Common myeloid progenitor, CD34-positive (primary cell): ENCODE results near the gene OPCML.

ENCODE experiments used
- CTCF ChIA-PET: fragments of 350-600 bp; sonication (Branson Sonifier 250); formaldehyde crosslinking; loops from one replicate; lab custom pipeline; 2021; ENCODE audit warnings: antibody characterized with exemption; lab: Charles Lee
- POLR2A ChIA-PET: fragments of 350-600 bp; sonication (Branson Sonifier 250); formaldehyde crosslinking; loops from one replicate; lab custom pipeline; 2021; ENCODE audit warnings: antibody characterized with exemption; lab: Charles Lee
- DNase-seq, 3 donors: peaks; one replicate each; pipeline versions ENCODE4 v3.0.0 to v3.0.0-alpha.2; 2013
- H3K27ac ChIP-seq, 2 experiments: 1 replicate in 1 of 2; 2 replicates in 1 of 2; pipeline ENCODE4 v1.7.0; 2013; ENCODE audit warnings: inconsistent platforms in 2 of 2, low read length in 2 of 2, mild to moderate bottlenecking in 2 of 2, low read depth in 1 of 2, moderate library complexity in 1 of 2; ENCODE audit not compliant: severe bottlenecking in 2 of 2, insufficient read depth in 1 of 2, poor library complexity in 1 of 2
- H3K27me3 ChIP-seq, 5 experiments: replicated peaks in 2 of 5; 1 replicate in 3 of 5; 2 replicates in 2 of 5; pipeline versions ENCODE4 v1.6.1 to v1.7.0; 2013; ENCODE audit warnings: low read length in 4 of 5, mild to moderate bottlenecking in 2 of 5, moderate library complexity in 2 of 5, inconsistent platforms in 1 of 5; ENCODE audit not compliant: insufficient read depth in 5 of 5, control insufficient read depth in 4 of 5
- H3K36me3 ChIP-seq, 4 experiments: 1 replicate in 2 of 4; 2 replicates in 2 of 4; pipeline versions ENCODE4 v1.6.1 to v1.7.0; 2013; ENCODE audit warnings: low read length in 3 of 4, control low read depth in 1 of 4, mild to moderate bottlenecking in 1 of 4; ENCODE audit not compliant: control insufficient read depth in 4 of 4, insufficient read depth in 4 of 4
- H3K4me1 ChIP-seq, 4 experiments: 1 replicate in 3 of 4; 2 replicates in 1 of 4; pipeline versions ENCODE4 v1.6.1 to v1.7.1; 2013; ENCODE audit warnings: low read length in 3 of 4, mild to moderate bottlenecking in 3 of 4, control low read depth in 1 of 4, inconsistent platforms in 1 of 4, moderate library complexity in 1 of 4; ENCODE audit not compliant: control insufficient read depth in 4 of 4, insufficient read depth in 4 of 4; ENCODE audit errors: control extremely low read depth in 1 of 4
- H3K4me3 ChIP-seq, 7 experiments: 1 replicate in 4 of 7; 2 replicates in 3 of 7; pipeline versions ENCODE4 v1.5.1 to v1.7.0; 2013; ENCODE audit warnings: mild to moderate bottlenecking in 7 of 7, low read length in 6 of 7, moderate library complexity in 6 of 7, inconsistent platforms in 2 of 7, low read depth in 2 of 7, control low read depth in 1 of 7; ENCODE audit not compliant: insufficient read depth in 4 of 7, control insufficient read depth in 1 of 7; ENCODE audit errors: extremely low read depth in 1 of 7
- H3K9me3 ChIP-seq, 5 experiments: 1 replicate in 4 of 5; 2 replicates in 1 of 5; pipeline versions ENCODE4 v1.6.1 to v1.7.1; 2013; ENCODE audit warnings: low read length in 4 of 5, mild to moderate bottlenecking in 2 of 5, inconsistent platforms in 1 of 5, low read depth in 1 of 5, moderate library complexity in 1 of 5; ENCODE audit not compliant: control insufficient read depth in 4 of 5, insufficient read depth in 2 of 5; ENCODE audit errors: control extremely low read depth in 1 of 5
- WGBS: methylation state at CpG from one replicate; pipeline ENCODE4 v1.1.5; 2013; ENCODE audit not compliant: insufficient coverage; 5-methylcytosine and 5-hydroxymethylcytosine counted together

Gene OPCML

GRCh38 chr11:133081020-133081419 is 451.3 kb downstream of the OPCML start:
- H3K36me3 ChIP-seq, result no peaks in the 10 kb centered on the region
- H3K27me3 ChIP-seq, result peaks cover 8 to 57% (median 20%) of the 10 kb centered on the region in 5 experiments
- ChIA-PET CTCF (interaction anchor here (0.9 to 8.2 kb wide), 5 partner anchors 53 to 755 kb away, joined by 3 to 69 read pairs (median 6); no protein-coding TSS in a partner anchor), POLR2A (no interaction called here)
- no peak for DNase-seq
- no peak overlapping the region for H3K4me3 ChIP-seq
- 88% methylated on average over 7 of the region's 9 CpGs for WGBS
- H3K9me3 ChIP-seq, result no peaks in the 10 kb centered on the region
- no peak overlapping the region for H3K27ac ChIP-seq
- peaks cover 0 to 9% (median 4%) of the 10 kb centered on the region in 4 experiments for H3K4me1 ChIP-seq

DNA sequence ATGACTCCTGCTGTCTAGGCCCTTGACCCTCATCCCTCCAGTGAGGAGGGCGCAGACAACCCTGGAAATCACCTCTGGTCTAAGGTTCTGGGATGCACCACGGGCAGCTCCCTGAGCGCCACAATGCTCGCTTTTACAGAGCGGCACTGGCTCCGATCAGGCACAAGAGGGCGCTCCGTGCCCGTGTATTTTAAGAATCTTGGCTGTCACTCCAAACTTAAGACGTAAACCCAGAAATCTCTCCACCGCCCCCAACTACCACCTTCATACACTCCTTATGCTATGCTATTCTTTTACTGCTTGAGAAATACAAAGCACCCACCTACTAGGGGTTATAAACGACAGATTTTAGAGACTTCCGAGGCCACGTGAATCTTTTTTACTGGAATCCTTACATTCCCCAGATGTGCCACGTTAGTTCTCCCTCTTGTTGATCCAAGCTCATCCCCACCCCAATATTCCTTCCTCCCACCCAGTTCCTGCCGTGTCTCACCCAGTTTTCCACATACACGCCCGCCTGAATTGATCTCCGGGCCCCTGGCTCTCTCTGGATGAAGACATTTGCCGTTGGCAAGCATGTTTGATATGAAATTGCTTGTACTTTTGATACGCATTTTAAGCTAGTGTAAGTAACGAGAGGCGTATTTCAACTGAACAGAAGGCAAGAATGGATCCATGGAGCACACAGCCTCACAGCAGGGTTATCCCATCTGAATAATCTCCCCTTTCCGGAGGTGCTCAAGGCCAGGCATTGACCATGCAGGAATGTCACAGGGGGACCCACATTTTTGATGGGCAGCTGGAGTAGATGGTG is 453.5 kb downstream of the OPCML start:
- Histone ChIP-seq H3K4me1 (peaks cover 0 to 9% (median 4%) of the 10 kb centered on the region in 4 experiments), H3K27me3 (peaks cover 2 to 47% (median 14%) of the 10 kb centered on the region in 5 experiments), H3K9me3 (no peaks in the 10 kb centered on the region), H3K36me3 (no peaks in the 10 kb centered on the region), H3K4me3 (no peak overlapping the region), H3K27ac (no peak overlapping the region)
- POLR2A ChIA-PET, result no interaction called here
- 39% methylated on average over 22 of the region's 24 CpGs for WGBS
- peak; percentile 48 to 74 (median 67) for DNase-seq
- CTCF ChIA-PET, result interaction anchor here (0.7 to 8.2 kb wide), 9 partner anchors 8 to 757 kb away, joined by 3 to 69 read pairs (median 4); no protein-coding TSS in a partner anchor

DNA sequence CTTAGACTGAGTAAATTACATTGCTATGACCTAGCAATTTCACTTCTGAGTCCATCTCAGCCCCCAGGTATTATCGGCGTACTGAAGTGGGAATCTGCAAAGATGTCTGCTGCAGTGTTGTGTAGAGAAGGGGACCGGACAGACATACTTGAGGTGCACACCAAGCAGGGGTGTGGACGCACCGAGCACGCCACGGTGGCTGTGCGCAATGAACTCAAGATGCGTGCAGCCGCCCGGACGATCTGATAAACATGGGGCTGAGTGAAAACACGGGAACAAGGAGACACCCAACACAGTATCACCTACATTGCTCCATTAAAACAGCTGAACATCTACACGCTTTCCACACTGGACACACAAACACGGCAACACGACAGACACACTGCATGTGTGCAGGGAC is 454.3 kb downstream of the OPCML start:
- no peak for DNase-seq
- 100% methylated on average over 5 of the region's 16 CpGs for WGBS
- H3K4me1 ChIP-seq, result peaks cover 0 to 2% (median 1%) of the 10 kb centered on the region in 4 experiments
- CTCF ChIA-PET, result interaction anchor here (1.1 to 8.2 kb wide), 3 partner anchors 14 to 758 kb away, joined by 3 to 69 read pairs (median 24); no protein-coding TSS in a partner anchor
- no peak overlapping the region for H3K4me3 ChIP-seq
- POLR2A ChIA-PET, result no interaction called here
- H3K27me3 ChIP-seq, result peaks cover 2 to 44% (median 14%) of the 10 kb centered on the region in 5 experiments
- H3K9me3 ChIP-seq, result no peaks in the 10 kb centered on the region
- H3K27ac ChIP-seq, result no peak overlapping the region
- H3K36me3 ChIP-seq, result no peaks in the 10 kb centered on the region

DNA sequence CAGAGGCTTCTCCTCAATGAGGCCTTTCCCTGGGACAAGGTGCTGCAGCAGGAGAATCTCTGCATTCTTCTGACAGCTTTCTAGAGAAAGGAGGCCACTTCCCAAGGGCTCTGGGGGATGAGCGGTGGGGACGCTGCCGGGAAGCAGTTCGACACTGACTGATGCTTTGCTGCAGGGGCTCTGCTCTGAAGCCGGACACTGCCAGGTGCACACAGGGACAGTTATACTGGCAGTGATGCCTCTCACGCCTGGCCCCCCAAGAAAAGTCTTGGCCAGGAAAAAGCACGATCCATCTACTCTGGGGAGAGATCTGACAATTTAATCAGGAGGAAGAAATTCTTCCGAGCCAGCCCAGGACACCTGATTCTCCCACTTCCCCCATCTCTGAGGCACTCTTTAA is 456.9 kb downstream of the OPCML start:
- peaks cover 2 to 41% (median 14%) of the 10 kb centered on the region in 5 experiments for H3K27me3 ChIP-seq
- H3K4me3 ChIP-seq, result no peak overlapping the region
- WGBS, result 89% methylated on average over 8 of the region's 8 CpGs
- ChIA-PET POLR2A (no interaction called here), CTCF (interaction anchor here (1.1 kb wide), 1 partner anchor 757 kb away, joined by 3 read pairs; no protein-coding TSS in a partner anchor)
- no peaks in the 10 kb centered on the region for H3K9me3 ChIP-seq
- no peak for DNase-seq
- no peaks in the 10 kb centered on the region for H3K4me1 ChIP-seq
- H3K27ac ChIP-seq, result no peak overlapping the region
- no peaks in the 10 kb centered on the region for H3K36me3 ChIP-seq

GRCh38 chr11:133072858-133073582 is 459.3 kb downstream of the OPCML start:
- ChIA-PET CTCF (interaction anchor here (0.6 to 1.7 kb wide), 4 partner anchors 11 to 1266 kb away, joined by 3 to 5 read pairs (median 4); no protein-coding TSS in a partner anchor), POLR2A (no interaction called here)
- no peak for DNase-seq
- H3K4me1 ChIP-seq, result no peaks in the 10 kb centered on the region
- H3K9me3 ChIP-seq, result no peaks in the 10 kb centered on the region
- peaks cover 8 to 32% (median 10%) of the 10 kb centered on the region in 5 experiments for H3K27me3 ChIP-seq
- H3K36me3 ChIP-seq, result no peaks in the 10 kb centered on the region
- WGBS, result 90% methylated on average over 6 of the region's 10 CpGs
- no peak overlapping the region for H3K27ac ChIP-seq
- no peak overlapping the region for H3K4me3 ChIP-seq

GRCh38 chr11:133072378-133072777 is 459.9 kb downstream of the OPCML start:
- Histone ChIP-seq H3K27ac (no peak overlapping the region), H3K4me3 (no peak overlapping the region), H3K9me3 (no peaks in the 10 kb centered on the region), H3K27me3 (peaks cover 4 to 32% (median 10%) of the 10 kb centered on the region in 5 experiments), H3K36me3 (no peaks in the 10 kb centered on the region), H3K4me1 (no peaks in the 10 kb centered on the region)
- ChIA-PET POLR2A (no interaction called here), CTCF (no interaction called here)
- 83% methylated on average over 5 of the region's 7 CpGs for WGBS
- DNase-seq, result no peak
